Loucy (cell line): ENCODE data around the gene FREM1.

Source experiments
- H2AFZ ChIP-seq: fragments of 200-600 bp; sonication (generic); 2 replicates; pipeline ENCODE4 v1.6.0; 2016; ENCODE audit warnings: antibody characterized with exemption, mild to moderate bottlenecking, low read length, moderate library complexity
- H3F3A ChIP-seq: fragments of 200-600 bp; 2 replicates; pipeline ENCODE4 v1.6.0; 2016; ENCODE audit warnings: antibody characterized with exemption, low read depth, mild to moderate bottlenecking
- H3K27me3 ChIP-seq: fragments of 200-600 bp; sonication (generic); 2 replicates; pipeline ENCODE4 v1.6.1; 2014; ENCODE audit warnings: low read length, mild to moderate bottlenecking; ENCODE audit not compliant: insufficient read depth, poor library complexity, severe bottlenecking
- H3K36me3 ChIP-seq: fragments of 200-600 bp; sonication (generic); 2 replicates; pipeline ENCODE4 v1.6.1; 2016; ENCODE audit warnings: low read length; ENCODE audit not compliant: insufficient read depth
- H3K4me1 ChIP-seq: fragments of 200-600 bp; sonication (generic); 2 replicates; pipeline ENCODE4 v1.5.1; 2014; ENCODE audit warnings: low read length, mild to moderate bottlenecking; ENCODE audit not compliant: insufficient read depth, poor library complexity, severe bottlenecking
- H3K4me2 ChIP-seq: fragments of 200-600 bp; sonication (generic); 2 replicates; pipeline ENCODE4 v1.6.0; 2014; ENCODE audit warnings: antibody characterized with exemption, low read length, low read depth, mild to moderate bottlenecking; ENCODE audit not compliant: poor library complexity, severe bottlenecking
- H3K4me3 ChIP-seq: fragments of 200-600 bp; sonication (generic); 2 replicates; pipeline ENCODE4 v1.5.1; 2014; ENCODE audit warnings: low read length, mild to moderate bottlenecking, mixed read lengths; ENCODE audit not compliant: poor library complexity, severe bottlenecking
- H3K79me2 ChIP-seq: fragments of 200-600 bp; sonication (generic); 2 replicates; pipeline ENCODE4 v1.6.1; 2014; ENCODE audit warnings: low read length; ENCODE audit not compliant: insufficient read depth
- H3K9ac ChIP-seq: fragments of 200-600 bp; sonication (generic); 2 replicates; pipeline ENCODE4 v1.6.0; 2014; ENCODE audit warnings: mild to moderate bottlenecking, low read depth, low read length, moderate library complexity; ENCODE audit not compliant: poor library complexity, severe bottlenecking
- H3K9me2 ChIP-seq: fragments of 200-600 bp; sonication (generic); replicated peaks from 2 replicates; pipeline ENCODE4 v1.6.1; 2016; ENCODE audit warnings: low read depth, low read length, mixed read lengths
- H3K9me3 ChIP-seq: fragments of 200-600 bp; sonication (generic); 2 replicates; pipeline ENCODE4 v1.6.1; 2014; ENCODE audit warnings: mild to moderate bottlenecking, antibody characterized with exemption, low read length, low read depth; ENCODE audit not compliant: insufficient read depth
- H4K20me1 ChIP-seq: fragments of 200-600 bp; sonication (generic); 2 replicates; pipeline ENCODE4 v1.6.0; 2014; ENCODE audit warnings: antibody characterized with exemption, low read length, mild to moderate bottlenecking; ENCODE audit not compliant: insufficient read depth, poor library complexity, severe bottlenecking
- CTCF ChIP-seq: fragments of 200-600 bp; sonication (generic); conservative IDR thresholded peaks from 2 replicates; pipeline ENCODE4 v1.5.1; 2014; ENCODE audit warnings: mild to moderate bottlenecking, antibody characterized with exemption, low read length
- EZH2phosphoT487 ChIP-seq: fragments of 200-600 bp; IDR thresholded peaks from 2 replicates; pipeline ENCODE4 v1.6.1; 2018; ENCODE audit warnings: antibody characterized with exemption, mild to moderate bottlenecking, moderate library complexity, borderline replicate concordance

FREM1 gene

GRCh38 chr9:14932231-14932630 lies 22.0 kb upstream of the FREM1 start:
- Histone ChIP-seq H3F3A (no peaks in the 10 kb centered on the region), H3K9me3 (no peaks in the 10 kb centered on the region), H3K9me2 (no peaks in the 10 kb centered on the region), H2AFZ (no peak overlapping the region), H4K20me1 (no peaks in the 10 kb centered on the region), H3K36me3 (no peaks in the 10 kb centered on the region; the same call in 1 of the 2 replicates), H3K4me1 (no peaks in the 10 kb centered on the region), H3K4me3 (no peak overlapping the region), H3K4me2 (no peak overlapping the region), H3K79me2 (no peaks in the 10 kb centered on the region), H3K27me3 (no peaks in the 10 kb centered on the region), H3K9ac (no peak overlapping the region)
- TF ChIP-seq EZH2phosphoT487: no peak
- no peak for TF ChIP-seq CTCF

- H3K36me3 ChIP-seq: no peaks in the 10 kb centered on the region; the same call in 1 of the 2 replicates
- no peak for TF ChIP-seq CTCF
- no peak for TF ChIP-seq EZH2phosphoT487
- no peaks in the 10 kb centered on the region for H3K27me3 ChIP-seq
- H3F3A ChIP-seq: no peaks in the 10 kb centered on the region
- H2AFZ ChIP-seq: no peak overlapping the region
- no peaks in the 10 kb centered on the region for H3K4me1 ChIP-seq
- no peaks in the 10 kb centered on the region for H4K20me1 ChIP-seq
- no peaks in the 10 kb centered on the region for H3K9me2 ChIP-seq
- no peak overlapping the region for H3K4me2 ChIP-seq
- H3K9ac ChIP-seq: no peak overlapping the region
- no peaks in the 10 kb centered on the region for H3K79me2 ChIP-seq
- H3K9me3 ChIP-seq: no peaks in the 10 kb centered on the region
- H3K4me3 ChIP-seq: no peak overlapping the region
Measured at GRCh38 chr9:14926941-14927624, 16.9 kb upstream of the FREM1 start.

GRCh38 chr9:14924230-14925219 lies 14.3 kb upstream of the FREM1 start:
- Histone ChIP-seq H3K4me3 (no peak overlapping the region), H3K9me2 (no peaks in the 10 kb centered on the region), H3K4me1 (no peaks in the 10 kb centered on the region), H3K9me3 (no peaks in the 10 kb centered on the region), H3F3A (no peaks in the 10 kb centered on the region), H4K20me1 (no peaks in the 10 kb centered on the region), H3K9ac (no peak overlapping the region), H2AFZ (no peak overlapping the region), H3K27me3 (no peaks in the 10 kb centered on the region), H3K36me3 (no peaks in the 10 kb centered on the region), H3K4me2 (no peak overlapping the region), H3K79me2 (no peaks in the 10 kb centered on the region)
- TF ChIP-seq EZH2phosphoT487: no peak
- TF ChIP-seq CTCF: no peak
